ENCODE measurements around the gene PTPRD.

DNA sequence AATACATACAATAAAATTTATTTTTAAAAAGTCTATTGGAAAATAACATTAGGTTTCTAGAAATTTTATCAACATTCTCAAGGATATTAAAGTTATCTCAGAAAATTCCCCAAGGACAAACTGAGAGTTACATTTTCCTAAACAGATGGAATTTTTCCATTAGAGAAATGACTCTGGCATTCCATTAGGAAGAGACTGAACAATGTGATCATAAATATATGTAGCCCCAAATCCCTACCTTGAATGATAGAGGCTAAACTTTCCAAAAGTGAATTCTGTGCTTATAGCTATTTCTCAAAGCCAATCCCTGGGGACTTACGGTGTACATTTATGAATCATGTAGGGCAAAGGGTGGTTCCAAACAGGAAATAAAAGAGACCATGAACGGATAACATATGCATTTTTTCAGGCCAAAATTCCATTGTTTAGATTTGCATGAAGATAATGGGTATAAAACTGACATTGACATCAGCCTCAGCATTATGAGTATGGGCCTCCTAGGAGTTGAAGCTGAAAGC, 1632.2 kb downstream of the PTPRD start:
- TF ChIP-seq CTCF (IDR thresholded peaks at IDR 0.05; ENCODE audit: insufficient read depth, low read length, poor library complexity, severe bottlenecking) (no peak), EZH2phosphoT487 (conservative IDR thresholded peaks at IDR 0.05; ENCODE audit: low read length) (no peak)
